GM18907 (cell line): ENCODE data around the gene CTCFL.
"Not testable (repeated sequence)": the region's sequence is repeated elsewhere in the genome, so short reads cannot be mapped to it uniquely, and the experiment has no call there.

Source experiments
- ATAC-seq: cut with Tn5 transposase; IDR thresholded peaks from one replicate; pipeline ENCODE4 v1.9.1; 2021; ENCODE audit warnings: mild to moderate bottlenecking, moderate library complexity; ENCODE audit not compliant: unreplicated experiment

CTCFL gene

DNA sequence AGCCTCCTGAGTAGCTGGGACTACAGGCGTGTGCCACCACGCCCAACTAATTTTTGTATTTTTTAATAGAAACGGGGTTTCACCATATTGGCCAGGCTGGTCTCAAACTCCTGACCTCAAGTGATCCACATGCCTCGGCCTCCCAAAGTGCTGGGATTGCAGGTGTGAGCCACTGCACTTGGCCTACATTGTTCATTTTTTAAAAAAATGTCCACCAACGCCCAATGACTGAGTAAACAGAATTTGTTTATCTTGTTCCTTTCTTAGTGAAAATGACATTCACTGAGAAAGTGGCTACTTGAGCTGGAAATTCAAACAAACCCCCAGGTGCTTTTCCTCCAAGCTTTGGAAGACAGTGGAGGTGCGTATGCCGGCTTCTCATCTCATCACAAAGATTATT lies 13.2 kb downstream of the CTCFL start:
- ATAC-seq: not testable (repeated sequence)

DNA sequence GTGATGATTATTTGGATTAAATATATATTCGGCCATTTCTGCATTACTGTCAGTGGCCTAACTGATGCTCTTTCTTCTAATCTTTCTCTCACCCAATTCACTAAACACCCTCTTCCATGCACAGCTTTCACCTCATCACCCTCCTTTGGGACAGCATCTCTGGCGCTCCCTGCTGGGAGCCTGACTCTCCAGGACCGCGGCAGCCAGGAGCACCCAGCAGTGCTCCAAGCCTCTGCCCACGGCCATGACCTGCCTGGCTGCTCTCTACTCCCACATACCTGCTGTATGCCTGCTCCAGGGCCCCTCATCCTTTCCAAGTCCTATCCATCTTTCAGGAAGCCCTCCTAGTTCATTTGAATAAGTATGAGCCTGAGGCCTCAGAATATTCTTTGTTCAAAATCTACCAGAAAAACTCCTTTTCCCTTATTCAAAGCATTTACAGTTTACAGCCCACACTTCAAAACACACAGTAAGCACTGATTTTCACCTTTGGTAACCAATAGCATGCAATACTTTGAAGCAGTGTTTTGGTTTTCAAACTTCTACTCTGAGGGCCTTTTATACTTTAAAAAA lies 15.2 kb downstream of the CTCFL start:
- ATAC-seq: no peak

DNA sequence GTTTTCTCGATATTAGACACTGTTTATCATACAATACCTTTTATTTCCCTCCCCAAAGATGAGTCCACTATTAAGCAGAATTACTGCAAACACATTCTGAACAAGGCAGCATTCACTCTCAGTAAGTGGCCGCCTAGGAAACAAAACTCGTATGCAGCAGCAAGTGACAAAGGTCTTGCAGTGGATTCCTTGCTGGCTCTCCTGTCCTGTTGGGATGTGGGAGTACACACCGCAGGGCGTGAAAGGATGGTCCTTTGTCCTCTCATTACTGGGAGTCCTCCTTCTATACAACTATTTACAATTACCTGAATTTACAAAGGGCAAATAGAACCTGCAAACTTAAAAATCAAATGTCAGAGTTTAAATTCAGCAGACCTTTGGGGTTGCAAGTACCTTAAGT lies 16.1 kb downstream of the CTCFL start:
- no peak for ATAC-seq

DNA sequence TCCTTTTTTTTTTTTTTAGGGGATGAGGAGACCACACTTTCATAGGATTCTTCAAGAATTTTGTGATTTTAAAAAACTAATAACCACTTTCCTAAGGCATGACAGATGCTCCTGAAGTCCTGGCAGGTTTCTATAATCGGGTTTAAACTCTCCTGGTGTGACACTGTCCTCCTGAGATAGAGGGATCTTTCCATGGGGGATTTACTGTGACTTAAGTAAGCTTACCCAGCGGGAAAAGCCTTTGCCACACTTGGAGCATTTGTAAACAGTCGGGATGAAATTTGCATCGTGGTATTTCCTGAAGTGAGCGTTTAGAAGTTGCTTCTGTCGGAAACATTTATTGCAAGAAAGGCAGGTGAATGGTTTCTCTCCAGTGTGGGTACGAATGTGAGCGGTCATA lies 16.6 kb downstream of the CTCFL start:
- ATAC-seq: no peak

DNA sequence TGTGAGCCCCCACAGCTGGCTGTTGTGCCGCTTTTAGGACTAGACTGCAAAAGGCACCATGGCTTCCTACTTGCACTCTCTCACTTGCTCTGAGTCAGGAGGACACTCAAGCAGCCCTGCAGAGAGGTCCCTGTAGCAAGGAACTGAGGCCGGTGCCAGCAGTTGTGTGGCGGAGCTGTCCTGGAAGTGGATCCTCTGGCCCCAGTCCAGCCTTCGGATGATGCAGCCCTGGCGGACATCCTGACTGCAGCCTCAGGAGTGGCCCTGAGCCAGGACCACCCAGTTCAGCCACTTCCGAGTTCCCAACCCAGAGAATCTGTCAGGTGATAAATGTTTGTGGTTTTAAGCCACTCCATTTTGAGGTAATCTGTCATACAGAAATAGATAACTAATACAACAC lies 17.5 kb downstream of the CTCFL start:
- ATAC-seq: no peak

DNA sequence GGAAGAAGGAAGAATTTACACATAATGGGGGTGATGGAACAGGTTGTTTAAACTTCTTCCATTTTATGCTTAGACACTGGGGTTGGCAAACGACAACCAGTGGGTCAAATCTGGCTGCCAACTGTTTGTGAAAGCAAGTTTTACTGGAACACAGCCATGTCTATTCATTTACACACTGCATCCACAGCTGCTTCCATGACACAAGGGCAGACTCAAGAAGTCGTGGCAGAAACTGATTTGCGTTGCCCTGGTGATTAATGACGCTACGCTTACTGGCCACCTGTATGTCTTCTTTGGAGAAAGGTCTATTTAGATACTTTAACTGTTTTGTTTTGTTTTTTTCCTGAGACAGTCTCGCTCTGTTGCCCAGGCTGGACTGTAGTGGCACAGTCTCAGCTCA lies 19.0 kb downstream of the CTCFL start:
- no peak for ATAC-seq

DNA sequence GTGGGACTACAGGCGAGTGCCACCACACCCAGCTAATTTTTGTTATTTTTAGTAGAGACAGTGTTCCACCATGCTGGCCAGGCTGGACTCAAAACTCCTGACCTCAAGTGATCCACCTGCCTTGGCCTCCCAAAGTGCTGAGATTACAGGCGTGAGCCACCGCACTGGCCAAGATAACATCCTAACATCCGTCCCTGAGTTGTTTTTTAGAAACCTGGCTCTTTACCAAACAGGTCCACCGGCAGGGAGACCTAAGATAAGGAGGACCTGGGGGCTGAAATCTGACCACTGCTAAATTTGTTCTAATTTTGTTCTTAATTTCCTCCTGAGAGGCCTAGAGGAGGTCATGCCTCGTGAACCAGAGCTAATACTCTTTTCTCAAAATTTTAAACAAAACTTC lies 20.5 kb downstream of the CTCFL start:
- no peak for ATAC-seq

DNA sequence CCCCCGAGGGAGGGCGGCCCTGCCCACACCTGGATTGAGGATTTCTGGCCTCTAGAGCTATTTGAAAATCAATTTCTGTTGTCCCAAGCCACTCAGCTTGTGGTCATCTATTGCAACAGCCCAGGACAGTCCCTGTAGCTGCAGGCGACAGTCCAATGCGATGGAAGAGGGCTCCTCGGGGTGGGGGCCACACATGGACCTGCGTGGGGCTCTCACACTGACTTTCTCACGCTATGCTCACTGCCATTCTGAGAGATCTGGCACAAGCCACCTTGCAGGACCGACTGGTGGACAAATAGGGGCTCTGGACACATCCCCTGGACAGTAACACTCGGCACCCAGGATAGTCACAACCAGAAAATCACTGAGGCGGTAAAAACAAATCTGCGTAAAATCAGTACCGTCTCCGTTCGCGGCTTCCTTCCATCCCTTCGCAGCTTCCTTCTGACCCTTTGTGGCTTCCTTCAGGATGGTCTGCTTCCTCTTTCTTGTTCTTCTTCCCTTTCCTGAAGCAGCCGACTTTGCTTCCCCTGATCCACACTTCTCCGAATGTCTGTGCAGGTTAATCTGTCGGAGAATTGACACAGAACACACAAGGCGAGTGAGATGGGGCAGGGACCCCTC lies 21.8 kb downstream of the CTCFL start:
- no peak for ATAC-seq

DNA sequence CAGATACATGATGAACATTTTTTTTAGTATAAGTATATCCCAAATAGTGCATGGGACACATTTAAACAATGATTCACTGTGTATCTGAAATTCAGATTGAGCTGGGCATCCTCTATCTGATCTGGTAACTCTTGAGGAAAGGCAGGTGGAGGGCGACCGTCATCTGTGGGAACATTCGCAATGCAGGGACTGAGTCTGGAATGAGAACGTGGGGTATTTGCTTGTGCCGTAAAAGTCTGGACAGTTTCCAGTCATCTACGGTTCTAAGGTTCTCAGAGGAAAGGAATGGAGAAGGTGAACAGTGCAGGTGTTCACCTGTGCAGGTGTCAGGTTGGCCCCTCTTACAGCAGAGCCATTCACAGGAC lies 22.6 kb downstream of the CTCFL start:
- ATAC-seq: no peak

DNA sequence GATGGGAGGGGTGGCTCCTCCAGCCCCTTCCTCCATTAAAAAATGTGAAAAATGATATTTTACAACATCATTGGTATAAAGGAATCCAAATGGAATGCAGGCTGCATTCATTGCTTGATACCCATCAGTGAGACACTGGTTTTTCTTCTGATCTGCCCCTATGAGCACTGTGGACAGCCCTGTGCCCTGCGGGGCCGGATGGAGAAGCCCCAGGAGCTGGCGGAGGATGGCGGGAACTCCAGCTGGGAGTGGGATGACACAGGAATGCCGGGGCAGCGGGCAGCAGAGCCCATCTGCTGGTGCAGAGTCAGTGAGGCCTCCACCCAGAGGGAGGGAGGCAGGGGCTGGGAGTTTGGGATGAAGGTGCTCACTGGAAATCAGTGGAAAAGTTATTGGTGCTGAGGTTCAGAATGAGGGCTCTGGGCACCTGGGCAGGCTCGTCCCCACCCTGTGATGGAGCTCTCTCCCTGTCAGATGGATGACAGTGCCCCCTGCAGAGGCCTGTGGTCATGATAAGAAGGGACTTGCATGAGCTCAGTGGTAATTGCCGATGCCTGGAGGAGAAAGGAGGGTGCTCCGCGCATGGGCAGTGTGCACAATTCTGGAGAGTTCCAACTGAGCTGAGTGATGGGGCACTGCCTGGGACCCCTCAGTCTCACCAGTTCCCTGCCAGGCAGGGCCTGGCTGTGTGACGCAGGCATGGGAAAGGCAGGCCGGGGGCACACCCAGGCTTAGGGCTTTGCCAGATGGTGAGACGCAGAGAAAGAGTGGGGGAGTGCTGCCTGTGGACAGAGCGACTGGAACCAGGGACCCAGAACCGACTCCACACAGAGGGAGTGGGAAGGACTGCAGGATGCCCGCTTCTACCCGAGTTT lies 23.2 kb downstream of the CTCFL start:
- no peak for ATAC-seq

DNA sequence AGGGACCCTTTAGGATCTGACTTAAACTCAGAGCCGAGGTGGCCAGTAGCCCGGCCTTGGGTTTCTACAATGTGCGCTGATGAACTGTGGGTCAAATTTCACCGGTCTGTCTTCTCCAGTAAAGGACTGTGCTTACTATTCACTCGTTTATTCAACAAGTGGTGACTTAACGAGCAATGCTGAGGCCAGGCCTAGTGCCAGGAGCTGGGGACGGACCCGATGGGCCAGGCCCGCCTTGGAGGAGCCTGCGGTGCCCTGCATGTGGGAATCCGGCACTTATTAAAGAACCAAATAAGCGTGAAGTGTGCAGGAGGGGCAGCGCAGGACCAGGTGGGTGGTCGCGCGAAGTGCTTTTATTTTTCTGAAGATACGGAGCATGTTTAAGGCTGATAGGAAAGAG lies 24.0 kb downstream of the CTCFL start:
- ATAC-seq: no peak

DNA sequence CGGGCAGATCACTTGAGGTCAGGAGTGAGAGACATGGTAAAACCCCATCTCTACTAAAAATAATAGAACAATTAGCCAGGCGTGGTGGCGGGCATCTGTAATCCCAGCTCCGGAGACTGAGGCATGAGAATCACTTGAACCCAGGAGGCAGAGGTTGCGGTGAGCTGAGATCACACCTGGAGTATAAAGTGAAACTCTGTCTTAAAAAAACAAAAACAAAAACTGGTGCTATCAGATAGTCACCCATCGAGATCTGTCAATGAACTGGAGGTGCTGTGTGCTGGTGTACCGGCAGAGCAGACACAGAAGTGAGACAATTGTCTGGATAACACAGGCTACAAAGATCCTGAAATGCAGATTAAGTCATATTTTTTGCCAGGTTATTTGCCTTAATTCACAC lies 24.7 kb downstream of the CTCFL start:
- ATAC-seq: no peak

DNA sequence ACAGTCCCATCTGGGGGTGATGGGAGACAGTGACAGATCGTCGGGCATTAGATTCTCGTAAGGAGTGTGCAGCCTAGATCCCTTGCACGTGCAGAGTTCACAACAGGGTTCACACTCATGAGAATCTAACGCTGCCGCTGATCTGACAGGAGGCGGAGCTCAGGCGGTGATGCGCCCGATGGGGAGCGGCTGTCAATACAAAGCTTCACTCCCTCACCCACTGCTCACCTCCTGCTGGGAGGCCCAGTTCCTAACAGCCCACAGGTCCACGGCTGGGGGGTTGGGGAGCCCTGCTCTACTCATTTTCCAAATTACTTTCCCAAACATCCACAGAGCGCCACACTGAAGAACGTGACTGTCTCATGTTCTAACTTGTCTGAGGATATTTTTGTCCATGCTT lies 25.3 kb downstream of the CTCFL start:
- ATAC-seq: no peak

DNA sequence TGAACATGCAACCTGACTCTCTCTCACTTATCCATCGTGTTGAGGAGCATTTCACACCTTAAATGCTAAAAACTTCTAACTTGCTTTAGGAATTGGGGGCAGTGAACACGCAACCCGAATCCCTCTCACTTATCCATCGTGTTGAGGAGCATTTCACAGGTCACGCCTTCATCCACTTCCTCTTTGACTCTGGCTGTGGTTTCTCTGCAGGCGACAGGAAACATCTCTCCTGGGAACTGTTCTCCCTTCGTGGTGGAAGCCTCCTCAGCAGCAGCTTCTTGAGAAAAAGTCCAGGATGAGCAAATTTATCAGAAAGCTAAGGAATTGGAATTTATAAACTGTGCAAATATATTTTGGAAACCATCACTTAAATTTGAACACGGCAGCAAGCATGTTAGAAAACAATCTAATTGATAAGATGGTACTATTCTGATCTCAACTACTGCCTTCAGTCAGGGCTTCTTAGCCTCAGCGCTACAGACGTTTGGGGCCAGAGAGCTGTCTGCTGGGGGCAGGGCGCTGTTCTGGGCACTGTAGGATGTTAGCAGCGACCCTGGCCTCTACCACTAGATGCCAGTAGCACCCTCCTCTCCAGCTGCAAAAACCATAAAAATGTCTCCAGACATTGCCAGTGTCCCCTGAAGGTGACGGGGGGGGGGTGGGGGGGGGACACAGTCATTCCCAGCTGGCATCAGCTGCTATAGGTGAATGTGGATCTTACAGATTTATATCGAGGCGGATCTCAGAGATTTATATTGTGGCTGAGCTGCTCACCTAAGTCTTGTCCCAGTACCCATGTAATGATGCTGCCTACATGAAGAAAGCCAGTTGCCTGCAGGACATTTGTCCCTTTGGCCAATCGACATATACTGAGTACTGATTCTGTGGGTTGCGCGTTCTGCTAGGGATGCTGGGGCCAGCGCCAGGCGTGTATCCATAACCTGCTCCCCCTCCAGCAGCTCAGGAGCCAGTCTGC lies 26.2 kb downstream of the CTCFL start:
- peak; percentile 76 for ATAC-seq

DNA sequence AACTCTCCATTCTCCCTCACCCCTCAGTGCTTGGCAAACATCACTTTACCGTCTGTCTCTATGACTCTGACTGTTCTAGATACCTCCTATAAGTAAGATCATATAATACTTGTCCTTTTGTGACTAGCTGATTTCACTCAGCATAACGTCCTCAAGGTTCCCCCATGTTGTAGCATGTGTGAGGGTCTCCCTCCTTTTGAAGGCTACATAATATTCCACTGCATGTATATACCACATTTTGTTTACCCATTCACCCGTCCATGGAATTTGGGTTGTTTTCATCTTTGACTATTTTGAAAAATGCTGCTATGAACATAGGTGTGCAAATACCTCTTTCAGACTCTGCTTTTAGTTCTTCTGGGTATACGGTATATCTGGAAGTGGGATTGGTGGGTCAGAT lies 28.3 kb downstream of the CTCFL start:
- ATAC-seq: no peak

DNA sequence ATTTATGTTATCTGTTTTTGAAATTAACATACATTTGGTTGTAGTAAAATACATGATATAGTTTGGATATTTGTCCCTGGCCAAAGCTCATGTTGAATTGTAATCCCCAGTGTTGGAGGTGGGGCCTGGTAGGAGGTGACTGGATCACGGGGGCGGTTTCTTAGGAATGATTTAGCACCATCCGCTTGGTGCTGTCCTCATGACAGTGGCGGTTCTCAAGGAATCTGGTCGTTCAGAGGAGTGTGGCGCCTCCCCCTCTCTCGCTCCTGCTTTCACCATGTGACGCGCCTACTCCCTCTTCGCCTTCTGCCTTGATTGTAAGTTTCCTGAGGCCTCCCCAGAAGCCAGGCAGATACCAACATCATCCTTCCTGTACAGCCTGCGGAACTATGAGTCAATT lies 29.0 kb downstream of the CTCFL start:
- no peak for ATAC-seq

DNA sequence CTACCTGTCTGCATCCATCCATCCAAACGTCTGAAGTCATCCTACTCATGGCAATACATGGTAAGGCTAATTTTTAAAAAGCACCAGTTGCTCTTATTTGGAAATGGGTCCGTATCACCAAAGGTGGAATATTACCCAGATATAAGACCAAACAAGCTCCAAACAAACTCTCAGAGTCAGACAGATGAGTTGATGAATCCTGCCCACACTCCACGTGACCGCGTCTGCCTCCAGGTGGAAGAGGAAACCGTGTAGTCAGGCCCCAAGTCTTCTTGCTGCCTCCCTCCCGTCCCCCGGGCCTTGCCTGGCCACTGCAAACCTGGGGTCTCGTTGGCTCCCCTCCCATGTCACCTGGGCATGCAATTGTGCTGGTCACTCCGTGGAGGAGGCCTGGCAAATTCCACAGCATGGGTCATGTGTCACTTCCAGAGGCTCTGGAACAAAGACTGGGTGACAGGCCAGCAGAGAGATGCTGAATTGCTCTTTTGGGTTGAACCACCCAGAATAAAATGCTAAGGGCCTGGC lies 31.8 kb downstream of the CTCFL start:
- ATAC-seq: no peak

DNA sequence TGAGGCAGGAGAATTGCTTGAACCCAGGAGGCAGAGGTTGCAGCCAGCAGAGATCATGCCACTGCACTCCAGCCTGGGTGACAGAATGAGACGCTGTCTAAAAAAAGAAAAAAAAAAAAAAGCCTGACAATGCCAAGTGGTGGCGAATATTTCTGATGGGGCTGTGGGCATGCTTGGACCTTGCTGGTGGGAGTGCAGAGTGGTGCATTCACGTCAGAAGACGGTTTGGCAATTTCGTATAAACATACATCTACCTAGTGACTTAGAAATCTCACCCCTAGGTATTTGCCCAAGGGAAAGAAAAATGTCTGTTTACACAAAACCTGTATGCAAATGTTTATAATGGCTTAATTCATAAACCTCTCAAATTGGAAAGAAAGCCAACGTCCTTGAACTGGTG lies 33.6 kb downstream of the CTCFL start:
- ATAC-seq: no peak

DNA sequence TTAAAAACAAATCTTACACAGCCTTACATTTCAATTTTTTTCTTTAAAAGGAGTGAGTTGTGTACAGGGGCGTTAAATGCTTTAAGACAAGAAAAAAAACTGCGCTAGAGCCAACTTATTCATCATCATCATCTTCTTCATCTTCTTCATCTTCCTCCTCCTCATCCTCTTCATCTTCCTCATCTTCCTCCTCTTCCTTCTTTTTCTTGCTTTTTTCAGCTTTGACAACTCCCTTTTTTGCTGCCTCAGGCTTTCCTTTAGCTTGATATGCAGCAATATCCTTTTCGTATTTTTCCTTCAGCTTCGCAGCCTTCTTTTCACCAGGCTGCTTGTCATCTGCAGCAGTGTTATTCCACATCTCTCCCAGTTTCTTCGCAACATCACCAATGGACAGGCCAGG lies 36.7 kb downstream of the CTCFL start:
- not testable (repeated sequence) for ATAC-seq

DNA sequence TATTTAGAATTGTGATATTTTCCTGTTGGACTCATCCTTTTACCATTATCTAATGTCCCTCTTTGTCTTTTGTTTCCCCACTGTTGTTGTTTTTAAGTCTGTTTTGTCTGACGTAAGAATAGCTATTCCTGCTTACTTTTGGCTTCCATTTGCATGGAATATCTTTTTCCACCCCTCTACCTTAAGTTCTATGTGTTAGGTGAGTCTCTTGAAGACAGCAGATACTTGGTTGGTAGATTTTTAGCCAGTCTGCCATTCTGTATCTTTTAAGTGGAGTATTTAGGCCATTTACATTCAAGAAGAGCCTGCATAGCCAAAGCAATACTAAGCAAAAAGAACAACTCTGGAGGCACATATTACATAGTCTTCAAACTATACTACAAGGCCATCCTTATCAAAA lies 39.2 kb downstream of the CTCFL start:
- no peak for ATAC-seq

DNA sequence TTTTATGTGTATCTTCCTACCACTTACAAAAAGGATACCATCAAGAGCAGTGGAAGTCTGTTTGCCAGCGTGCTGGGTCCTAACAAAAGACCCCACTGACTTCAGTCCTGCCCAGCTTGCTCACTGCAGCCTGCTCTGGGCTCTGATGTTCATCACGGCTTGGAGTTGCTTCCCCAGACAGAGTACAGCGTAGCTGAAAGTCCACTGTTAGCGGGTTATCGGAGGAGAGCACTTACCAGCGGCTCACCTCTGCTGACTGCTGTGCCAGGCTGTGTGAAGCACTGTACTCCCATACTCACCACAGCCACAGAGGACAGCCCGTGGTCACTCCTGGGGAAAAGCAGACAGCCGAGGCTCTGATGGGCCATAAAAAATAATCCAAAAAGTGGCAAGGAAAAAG lies 40.2 kb downstream of the CTCFL start:
- no peak for ATAC-seq
